GM21529 (cell line): ENCODE data around the gene STK11IP.
"Not testable (repeated sequence)": the region's sequence is repeated elsewhere in the genome, so short reads cannot be mapped to it uniquely, and the experiment has no call there.

Experiments
- ATAC-seq: cut with Tn5 transposase; IDR thresholded peaks from one replicate; pipeline ENCODE4 v1.9.1; 2021; ENCODE audit not compliant: unreplicated experiment

STK11IP gene

GRCh38 chr2:219644801-219645480 lies 47.3 kb downstream of the STK11IP start:
- ATAC-seq = no peak

GRCh38 chr2:219645631-219646527 lies 48.2 kb downstream of the STK11IP start:
- no peak for ATAC-seq

- no peak for ATAC-seq
These were observed 50.5 kb downstream of the STK11IP start for GRCh38 chr2:219648176-219648575.

GRCh38 chr2:219648963-219649362 lies 51.3 kb downstream of the STK11IP start:
- no peak for ATAC-seq

- no peak for ATAC-seq
These were observed 53.0 kb downstream of the STK11IP start for GRCh38 chr2:219650426-219651248.

- ATAC-seq = not testable (repeated sequence)
These were observed 54.0 kb downstream of the STK11IP start for GRCh38 chr2:219651656-219652055.

GRCh38 chr2:219656526-219656925 lies 58.9 kb downstream of the STK11IP start:
- ATAC-seq = no peak

- ATAC-seq = no peak
These were observed 60.7 kb downstream of the STK11IP start for GRCh38 chr2:219658196-219658846.

GRCh38 chr2:219658874-219659273 lies 61.2 kb downstream of the STK11IP start:
- ATAC-seq = no peak

GRCh38 chr2:219661197-219661954 lies 63.7 kb downstream of the STK11IP start:
- peak; percentile 97 for ATAC-seq

- no peak for ATAC-seq
These were observed 64.3 kb downstream of the STK11IP start for GRCh38 chr2:219661955-219662395.

- ATAC-seq = no peak
These were observed 64.9 kb downstream of the STK11IP start for GRCh38 chr2:219662566-219662965.

GRCh38 chr2:219663116-219663762 lies 65.6 kb downstream of the STK11IP start:
- ATAC-seq = no peak

- ATAC-seq = no peak
These were observed 66.4 kb downstream of the STK11IP start for GRCh38 chr2:219664041-219664440.

GRCh38 chr2:219664944-219665343 lies 67.3 kb downstream of the STK11IP start:
- no peak for ATAC-seq

- ATAC-seq = no peak
These were observed 68.3 kb downstream of the STK11IP start for GRCh38 chr2:219665926-219666325.
